NCI-H2196 treated with DMSO at 0.1 percent for 48 hours (cell line): ENCODE data around the gene TNKS2.
"Not testable (repeated sequence)": the region's sequence is repeated elsewhere in the genome, so short reads cannot be mapped to it uniquely, and the experiment has no call there.

Source experiments
- DNase-seq: peaks from one replicate; lab custom pipeline; 2025; ENCODE audit not compliant: unreplicated experiment; lab: John Stamatoyannopoulos, UW

Gene TNKS2

GRCh38 chr10:91796331-91797047 is 1.7 kb upstream of the TNKS2 start:
- no peak for DNase-seq

GRCh38 chr10:91797048-91797690 is 1.1 kb upstream of the TNKS2 start:
- DNase-seq, result no peak

GRCh38 chr10:91798649-91799611 is 704 bp downstream of the TNKS2 start:
- no peak for DNase-seq

GRCh38 chr10:91799612-91799975 is 1.4 kb downstream of the TNKS2 start:
- DNase-seq, result no peak

GRCh38 chr10:91800182-91800581 is 2.0 kb downstream of the TNKS2 start:
- no peak for DNase-seq

- DNase-seq, result no peak
Observed at GRCh38 chr10:91800756-91801155, 2.5 kb downstream of the TNKS2 start.

- DNase-seq, result no peak
Observed at GRCh38 chr10:91803386-91804125, 5.3 kb downstream of the TNKS2 start.

- no peak for DNase-seq
Observed at GRCh38 chr10:91804126-91804510, 5.9 kb downstream of the TNKS2 start.

- no peak for DNase-seq
Observed at GRCh38 chr10:91805110-91805838, 7.0 kb downstream of the TNKS2 start.

- not testable (repeated sequence) for DNase-seq
Observed at GRCh38 chr10:91807264-91807663, 9.0 kb downstream of the TNKS2 start.

GRCh38 chr10:91813251-91813650 is 15.0 kb downstream of the TNKS2 start:
- DNase-seq, result no peak

GRCh38 chr10:91816981-91817380 is 18.8 kb downstream of the TNKS2 start:
- no peak for DNase-seq

- DNase-seq, result no peak
Observed at GRCh38 chr10:91820144-91820543, 21.9 kb downstream of the TNKS2 start.

GRCh38 chr10:91824076-91824475 is 25.9 kb downstream of the TNKS2 start:
- DNase-seq, result no peak

GRCh38 chr10:91829268-91829667 is 31.0 kb downstream of the TNKS2 start:
- DNase-seq, result no peak

- DNase-seq, result no peak
Observed at GRCh38 chr10:91838199-91838598, 40.0 kb downstream of the TNKS2 start.

GRCh38 chr10:91843083-91843482 is 44.9 kb downstream of the TNKS2 start:
- no peak for DNase-seq

GRCh38 chr10:91856637-91857036 is 58.4 kb downstream of the TNKS2 start:
- no peak for DNase-seq

GRCh38 chr10:91860885-91861284 is 62.7 kb downstream of the TNKS2 start:
- no peak for DNase-seq

GRCh38 chr10:91864099-91864498 is 65.9 kb downstream of the TNKS2 start:
- no peak for DNase-seq
